Tibial nerve (tissue), 4 donors: ENCODE data around the gene TPRG1L. TPM values are rescaled to one million over a fixed set of nuclear protein-coding genes. Genes with fewer than 3 reads are reported as not detected.

ENCODE experiments used
- DNase-seq, 2 donors: peaks; one replicate each; pipeline ENCODE4 v3.0.0-alpha.2; 2019; ENCODE audit warnings: low spot score in 2 of 2
- H3K27ac ChIP-seq, 4 donors: fragments of 200-600 bp; sonication (generic) in 3 of 4; one replicate each; pipeline ENCODE4 v1.5.1; 2017 to 2019; ENCODE audit warnings: mild to moderate bottlenecking in 1 of 4
- H3K27me3 ChIP-seq, 2 donors: fragments of 200-600 bp; sonication (generic) in 1 of 2; one replicate each; pipeline versions ENCODE4 v1.5.1 to v1.6.0; 2017 to 2019
- H3K36me3 ChIP-seq, 3 donors: fragments of 200-600 bp; sonication (generic); one replicate each; pipeline ENCODE4 v1.5.1; 2018 to 2019
- H3K4me1 ChIP-seq, 4 donors: fragments of 200-600 bp; sonication (generic) in 3 of 4; one replicate each; pipeline ENCODE4 v1.5.1; 2017 to 2019
- H3K4me3 ChIP-seq, 4 donors: fragments of 200-600 bp; sonication (generic) in 3 of 4; one replicate each; pipeline ENCODE4 v1.5.1; 2017 to 2019; ENCODE audit warnings: mild to moderate bottlenecking in 1 of 4, moderate library complexity in 1 of 4
- H3K9me3 ChIP-seq, 4 donors: fragments of 200-600 bp; sonication (generic) in 3 of 4; one replicate each; pipeline ENCODE4 v1.5.1; 2017 to 2019
- EP300 ChIP-seq, 2 donors: sonication (generic); formaldehyde crosslinking; IDR thresholded peaks; one replicate each; pipeline ENCODE4 v1.6.1; 2017; ENCODE audit warnings: antibody characterized with exemption in 2 of 2, mild to moderate bottlenecking in 1 of 2
- POLR2A ChIP-seq, 2 donors: fragments of 450-650 bp; IDR thresholded peaks; one replicate each; pipeline ENCODE4 v1.6.1; 2017; ENCODE audit warnings: antibody characterized with exemption in 2 of 2, mild to moderate bottlenecking in 2 of 2, moderate library complexity in 2 of 2
- WGBS, 2 donors: methylation state at CpG; one replicate each; pipeline ENCODE4 v1.1.5; 2018; 5-methylcytosine and 5-hydroxymethylcytosine counted together
- total RNA-seq, 4 donors: library from RNA; depleted of rRNA; stranded (reverse); fragments of >200 nt; gene quantifications; one replicate each; pipeline ENCODE4 v1.1.0, GENCODE V29; 2016
- TF ChIP-seq, protein P1 (sequence below), 5 experiments: fragments of 200-600 bp in 3 of 5; fragments of 450-650 bp in 2 of 5; sonication (generic) in 3 of 5; IDR thresholded peaks; one replicate each; pipeline ENCODE4 v1.5.1; 2016 to 2019; ENCODE audit warnings: antibody characterized with exemption in 5 of 5, mild to moderate bottlenecking in 3 of 5, moderate library complexity in 2 of 5

The TPRG1L gene
- total RNA-seq, 4 donors from 2014 or later = 26.7 to 39.8 (median 34.7) TPM

DNA sequence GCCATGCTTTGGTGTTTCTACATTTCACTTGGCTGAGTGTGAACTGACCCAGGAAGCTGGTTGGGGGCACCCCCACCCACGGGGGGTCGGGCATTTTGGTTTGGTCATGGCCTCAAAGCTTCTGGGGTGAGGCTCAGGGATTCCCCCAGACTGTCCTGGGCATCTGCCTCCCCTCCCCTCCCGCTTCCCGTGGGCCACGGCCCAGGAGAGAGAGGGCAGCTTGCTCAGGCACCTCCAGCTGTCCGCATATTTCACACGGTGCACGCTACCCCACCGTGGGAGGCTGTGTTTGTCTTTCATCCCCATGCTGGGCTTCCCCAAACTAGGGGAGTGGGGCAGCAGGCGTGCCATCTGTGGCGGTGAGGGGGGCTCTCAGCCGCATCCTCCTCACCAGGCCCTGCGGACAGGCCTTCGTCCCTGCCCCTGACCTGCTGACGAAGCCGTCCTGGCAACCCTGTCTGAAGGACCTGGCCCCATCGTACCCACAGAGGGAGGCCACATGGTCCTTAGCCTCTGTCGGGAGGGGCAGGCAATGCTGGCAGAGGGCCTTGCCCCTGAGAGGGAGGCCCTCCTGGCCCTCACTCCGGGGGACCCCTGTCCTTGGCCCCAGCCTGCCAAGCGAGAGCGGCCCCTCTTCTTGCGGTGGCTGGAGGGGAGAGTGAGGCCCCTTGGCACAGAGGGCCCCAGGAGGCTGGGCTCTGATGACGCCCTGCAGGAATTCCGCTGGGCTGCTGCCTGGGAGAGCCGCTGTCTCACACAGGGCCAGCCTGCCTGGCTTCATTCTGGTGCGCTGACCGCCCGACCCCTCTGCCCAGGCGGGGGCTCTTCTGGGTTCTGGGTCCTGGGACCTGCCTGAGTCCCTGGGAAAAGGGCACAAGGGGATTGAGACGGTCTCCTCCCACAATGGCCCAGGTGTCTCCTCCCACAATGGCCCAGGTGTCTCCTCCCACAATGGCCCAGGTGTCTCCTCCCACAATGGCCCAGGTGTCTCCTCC is 49.6 kb downstream of the TPRG1L start:
- WGBS, 2 donors = 47 to 71% methylated on average over 11 to 27 of the region's 30 CpGs
- Histone ChIP-seq H3K36me3 (no peaks in the 10 kb centered on the region), H3K27ac (no peak overlapping the region), H3K4me1 (no peaks in the 10 kb centered on the region), H3K4me3 (no peak overlapping the region), H3K27me3 (peaks cover 0 to 51% of the 10 kb centered on the region in 2 donors), H3K9me3 (no peaks in the 10 kb centered on the region)
- no peak for TF ChIP-seq EP300 (IDR thresholded peaks at IDR 0.05)
- TF ChIP-seq POLR2A (IDR thresholded peaks at IDR 0.05) = no peak
- TF ChIP-seq, protein P1, sequence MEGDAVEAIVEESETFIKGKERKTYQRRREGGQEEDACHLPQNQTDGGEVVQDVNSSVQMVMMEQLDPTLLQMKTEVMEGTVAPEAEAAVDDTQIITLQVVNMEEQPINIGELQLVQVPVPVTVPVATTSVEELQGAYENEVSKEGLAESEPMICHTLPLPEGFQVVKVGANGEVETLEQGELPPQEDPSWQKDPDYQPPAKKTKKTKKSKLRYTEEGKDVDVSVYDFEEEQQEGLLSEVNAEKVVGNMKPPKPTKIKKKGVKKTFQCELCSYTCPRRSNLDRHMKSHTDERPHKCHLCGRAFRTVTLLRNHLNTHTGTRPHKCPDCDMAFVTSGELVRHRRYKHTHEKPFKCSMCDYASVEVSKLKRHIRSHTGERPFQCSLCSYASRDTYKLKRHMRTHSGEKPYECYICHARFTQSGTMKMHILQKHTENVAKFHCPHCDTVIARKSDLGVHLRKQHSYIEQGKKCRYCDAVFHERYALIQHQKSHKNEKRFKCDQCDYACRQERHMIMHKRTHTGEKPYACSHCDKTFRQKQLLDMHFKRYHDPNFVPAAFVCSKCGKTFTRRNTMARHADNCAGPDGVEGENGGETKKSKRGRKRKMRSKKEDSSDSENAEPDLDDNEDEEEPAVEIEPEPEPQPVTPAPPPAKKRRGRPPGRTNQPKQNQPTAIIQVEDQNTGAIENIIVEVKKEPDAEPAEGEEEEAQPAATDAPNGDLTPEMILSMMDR (IDR thresholded peaks at IDR 0.05) = no peak
- no peak for DNase-seq

DNA sequence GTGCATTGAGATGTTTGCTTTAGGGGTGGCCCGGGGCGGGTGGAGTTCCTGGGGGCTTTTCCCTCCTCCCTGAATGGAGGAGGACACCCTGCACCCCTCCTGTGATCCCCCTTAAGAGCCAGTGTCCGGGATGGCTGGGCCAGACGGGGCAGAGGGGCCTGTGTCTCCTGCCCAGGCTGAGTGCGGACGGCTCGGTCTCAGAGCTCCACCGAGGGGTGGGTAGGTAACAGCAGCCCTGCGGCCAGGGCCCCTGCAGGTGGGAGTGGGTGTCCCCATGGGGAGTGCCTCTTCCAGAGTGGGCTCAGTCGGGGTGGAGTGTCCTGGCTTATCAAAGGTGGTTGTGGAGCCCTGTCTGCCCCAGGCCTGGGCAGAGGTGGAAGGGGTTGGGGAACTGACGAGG is 50.6 kb downstream of the TPRG1L start:
- no peak for DNase-seq
- 66 to 76% methylated on average over 4 to 10 of the region's 11 CpGs for WGBS, 2 donors
- H3K27ac ChIP-seq = no peak overlapping the region
- H3K4me3 ChIP-seq = no peak overlapping the region
- no peaks in the 10 kb centered on the region for H3K9me3 ChIP-seq
- no peaks in the 10 kb centered on the region for H3K4me1 ChIP-seq
- no peaks in the 10 kb centered on the region for H3K36me3 ChIP-seq
- TF ChIP-seq EP300 (IDR thresholded peaks at IDR 0.05) (no peak), POLR2A (IDR thresholded peaks at IDR 0.05) (no peak)
- TF ChIP-seq, protein P1 (IDR thresholded peaks at IDR 0.05) = no peak
- peaks cover 0 to 49% of the 10 kb centered on the region in 2 donors for H3K27me3 ChIP-seq

DNA sequence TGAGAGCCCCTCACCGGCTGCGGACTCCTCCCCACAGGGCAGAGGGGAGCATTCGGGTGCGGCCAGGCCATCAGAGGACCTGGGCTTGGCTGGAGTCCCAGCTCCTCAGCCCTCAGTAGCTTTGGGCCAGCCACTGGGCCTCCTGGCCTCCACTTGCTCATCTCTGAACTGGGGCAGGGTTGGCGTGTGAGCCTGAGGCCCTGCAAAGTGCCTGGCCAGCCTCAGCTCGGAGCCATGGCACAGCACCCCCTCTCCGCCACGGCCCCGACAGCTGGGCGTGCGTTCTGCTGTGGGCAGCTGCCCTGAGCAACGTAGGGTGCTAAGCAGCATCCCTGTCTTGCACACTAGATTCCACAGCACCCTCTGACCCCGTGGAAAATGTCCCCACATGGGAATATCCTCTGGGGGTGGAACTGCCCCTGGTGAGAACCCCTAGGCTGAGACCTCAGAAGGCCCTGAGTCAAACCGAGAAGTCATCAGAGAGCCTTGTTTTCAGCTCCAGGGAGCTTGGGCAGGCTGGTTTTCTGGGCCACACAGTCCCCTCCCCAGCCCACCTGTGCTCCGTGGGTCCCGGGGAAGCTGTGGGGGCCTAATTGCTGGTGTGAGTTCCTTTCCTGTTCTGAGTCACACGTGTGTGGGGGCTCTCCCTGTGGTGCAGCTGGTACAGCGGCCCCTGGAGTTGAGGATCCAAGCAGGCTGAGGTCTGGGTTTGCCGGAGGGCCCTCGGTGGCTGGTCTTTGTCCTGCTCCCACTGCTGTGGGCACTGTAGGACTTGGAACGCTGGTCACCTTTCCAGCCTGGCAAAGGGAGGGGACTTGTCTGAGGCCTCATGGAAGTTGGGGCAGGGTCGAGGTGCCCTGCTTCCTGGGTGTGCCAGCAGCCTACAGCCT is 52.0 kb downstream of the TPRG1L start:
- H3K9me3 ChIP-seq = no peaks in the 10 kb centered on the region
- H3K27me3 ChIP-seq = peaks cover 0 to 41% of the 10 kb centered on the region in 2 donors
- no peak overlapping the region for H3K27ac ChIP-seq
- TF ChIP-seq, protein P1 (IDR thresholded peaks at IDR 0.05) = no peak
- no peak for TF ChIP-seq POLR2A (IDR thresholded peaks at IDR 0.05)
- no peak for TF ChIP-seq EP300 (IDR thresholded peaks at IDR 0.05)
- WGBS, 2 donors = 72 to 74% methylated on average over 9 to 13 of the region's 22 CpGs
- no peak overlapping the region for H3K4me3 ChIP-seq
- H3K36me3 ChIP-seq = no peaks in the 10 kb centered on the region
- no peaks in the 10 kb centered on the region for H3K4me1 ChIP-seq
- DNase-seq = no peak

DNA sequence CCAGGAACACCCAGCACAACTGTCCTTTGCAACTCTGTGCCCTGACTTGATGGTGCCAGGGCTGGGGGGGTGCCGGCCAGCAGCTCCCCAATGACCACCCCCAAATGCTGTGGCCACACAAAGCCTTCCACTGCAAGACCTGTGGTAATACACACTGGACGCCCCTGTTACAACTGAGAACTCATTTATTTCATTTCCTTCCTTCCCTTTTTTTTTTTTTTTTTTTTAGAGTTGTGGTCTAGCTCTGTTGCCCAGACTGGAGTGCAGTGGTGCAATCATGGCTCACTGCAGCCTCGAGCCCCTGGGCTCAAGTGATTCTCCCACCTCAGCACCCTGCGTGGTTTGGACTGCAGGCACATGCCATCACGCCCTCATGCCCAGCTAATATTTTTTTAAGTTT is 52.7 kb downstream of the TPRG1L start:
- Histone ChIP-seq H3K4me1 (no peaks in the 10 kb centered on the region), H3K27me3 (peaks cover 0 to 35% of the 10 kb centered on the region in 2 donors), H3K36me3 (no peaks in the 10 kb centered on the region), H3K4me3 (no peak overlapping the region), H3K27ac (no peak overlapping the region), H3K9me3 (no peaks in the 10 kb centered on the region)
- WGBS, 2 donors = 63 to 68% methylated on average over 5 of the region's 5 CpGs
- TF ChIP-seq EP300 (IDR thresholded peaks at IDR 0.05) = no peak
- DNase-seq = no peak

DNA sequence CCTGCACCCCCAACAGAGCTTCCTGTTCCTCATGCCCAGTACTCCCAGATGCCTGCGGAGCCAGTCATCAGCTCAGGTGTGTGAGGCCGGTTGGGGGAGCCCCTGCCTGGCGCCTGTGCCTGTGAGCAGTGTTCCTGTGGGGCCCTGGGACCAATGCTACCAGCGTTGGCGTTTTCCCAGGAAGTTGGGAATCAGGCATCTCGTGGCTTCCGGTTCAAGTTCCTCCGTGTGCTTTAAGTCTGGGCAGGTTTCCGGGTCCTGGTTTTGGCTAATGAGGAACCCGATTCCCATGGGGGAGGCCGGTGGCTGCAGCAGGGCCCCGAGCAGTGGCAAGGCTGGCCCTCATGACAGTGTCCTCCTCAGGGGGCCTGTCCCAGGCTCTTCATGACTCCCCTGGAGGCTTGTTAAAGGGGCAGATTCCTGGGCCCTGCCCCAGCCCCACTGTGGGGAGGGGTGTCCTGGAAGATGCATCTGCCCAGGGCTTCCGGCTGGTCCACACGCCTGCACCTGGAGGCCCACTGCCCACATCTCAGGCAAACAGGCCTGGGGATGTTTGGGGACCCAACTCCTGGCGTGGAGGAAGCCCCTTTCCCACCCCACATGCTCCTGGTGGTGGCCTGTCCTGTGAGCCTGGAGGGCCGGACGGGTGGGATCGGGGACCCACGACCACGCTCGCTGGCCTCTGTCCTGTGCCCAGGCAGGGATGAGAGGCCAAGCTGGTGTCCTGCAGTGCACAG is 53.7 kb downstream of the TPRG1L start:
- DNase-seq = no peak
- Histone ChIP-seq H3K27me3 (peaks cover 0 to 36% of the 10 kb centered on the region in 2 donors), H3K4me1 (no peaks in the 10 kb centered on the region), H3K27ac (no peak overlapping the region), H3K4me3 (no peak overlapping the region), H3K36me3 (no peaks in the 10 kb centered on the region), H3K9me3 (no peaks in the 10 kb centered on the region)
- WGBS, 2 donors = 55 to 77% methylated on average over 13 to 15 of the region's 21 CpGs
- TF ChIP-seq, protein P1 (IDR thresholded peaks at IDR 0.05) = no peak
- TF ChIP-seq POLR2A (IDR thresholded peaks at IDR 0.05) (no peak), EP300 (IDR thresholded peaks at IDR 0.05) (no peak)
